NCI-H1436 treated with DMSO at 0.1 percent for 48 hours (cell line): ENCODE measurements around the gene FEN1.

Source experiments
- DNase-seq: peaks from one replicate; lab custom pipeline; 2025; lab: John Stamatoyannopoulos, UW

FEN1 gene

GRCh38 chr11:61792310-61793082, at the start of gene FEN1, which contains the start of gene TMEM258:
Gene FEN1 (plus strand): TSS chr11:61792911. CDS start chr11:61795362, 2,451 bp downstream.
Gene TMEM258 (minus strand): TSS chr11:61792599. CDS start chr11:61792558, 41 bp downstream.
- DNase-seq: peak; percentile 80

GRCh38 chr11:61743486-61744095, 49.1 kb upstream of the FEN1 start:
- no peak for DNase-seq

- no peak for DNase-seq
Observed at GRCh38 chr11:61744181-61744580, 48.5 kb upstream of the FEN1 start.

GRCh38 chr11:61744609-61745156, 48.0 kb upstream of the FEN1 start:
- no peak for DNase-seq

- no peak for DNase-seq
Observed at GRCh38 chr11:61745781-61746441, 46.8 kb upstream of the FEN1 start.

GRCh38 chr11:61746442-61747191, 46.1 kb upstream of the FEN1 start:
- no peak for DNase-seq

GRCh38 chr11:61747192-61747966, 45.3 kb upstream of the FEN1 start:
- no peak for DNase-seq

GRCh38 chr11:61747967-61748285, 44.8 kb upstream of the FEN1 start:
- DNase-seq: no peak

- no peak for DNase-seq
Observed at GRCh38 chr11:61749591-61750217, 43.0 kb upstream of the FEN1 start.

- DNase-seq: no peak
Observed at GRCh38 chr11:61750631-61751273, 42.0 kb upstream of the FEN1 start.

GRCh38 chr11:61751384-61751783, 41.3 kb upstream of the FEN1 start:
- DNase-seq: no peak

GRCh38 chr11:61752117-61752924, 40.4 kb upstream of the FEN1 start, which contains the start of gene MYRF:
Gene MYRF (plus strand): TSS chr11:61752636. CDS start chr11:61752745, 109 bp downstream.
- DNase-seq: no peak

- DNase-seq: no peak
Observed at GRCh38 chr11:61752925-61753521, 39.7 kb upstream of the FEN1 start.

- DNase-seq: no peak
Observed at GRCh38 chr11:61753672-61754071, 39.0 kb upstream of the FEN1 start.

GRCh38 chr11:61754534-61755482, 37.9 kb upstream of the FEN1 start:
- no peak for DNase-seq

GRCh38 chr11:61756147-61756451, 36.6 kb upstream of the FEN1 start:
- DNase-seq: no peak

GRCh38 chr11:61756452-61757212, 36.1 kb upstream of the FEN1 start:
- peak; percentile 83 for DNase-seq
